ENCODE measurements around the gene MMP14.
"Not testable (repeated sequence)": the region's sequence is repeated elsewhere in the genome, so short reads cannot be mapped to it uniquely, and the experiment has no call there.

The MMP14 gene

GRCh38 chr14:22836301-22837113, at the start of gene MMP14:
Gene MMP14, plus strand, starts transcription at chr14:22836585. Its CDS starts 233 bp downstream, at chr14:22836818.
- no peak for DNase-seq (ENCODE audit: extremely low read depth, low read depth)
- H3K4me3 ChIP-seq (replicated peaks; ENCODE audit: low read depth, low read length), result peak within 1 kb of the TSS; percentile 85
- peak; percentile 61 for TF ChIP-seq CTCF (IDR thresholded peaks at IDR 0.05; ENCODE audit: low read depth, low read length, missing control alignments)

- TF ChIP-seq CTCF (IDR thresholded peaks at IDR 0.05; ENCODE audit: low read depth, low read length, missing control alignments), result no peak
- no peak overlapping the region for H3K4me3 ChIP-seq (replicated peaks; ENCODE audit: low read depth, low read length)
- no peak for DNase-seq (ENCODE audit: extremely low read depth, low read depth)
These were observed 49.7 kb upstream of the MMP14 start for GRCh38 chr14:22786685-22787084.

GRCh38 chr14:22791301-22791700, 45.1 kb upstream of the MMP14 start:
- DNase-seq (ENCODE audit: extremely low read depth, low read depth), result no peak
- no peak overlapping the region for H3K4me3 ChIP-seq (replicated peaks; ENCODE audit: low read depth, low read length)
- no peak for TF ChIP-seq CTCF (IDR thresholded peaks at IDR 0.05; ENCODE audit: low read depth, low read length, missing control alignments)

GRCh38 chr14:22792158-22792557, 44.2 kb upstream of the MMP14 start:
- TF ChIP-seq CTCF (IDR thresholded peaks at IDR 0.05; ENCODE audit: low read depth, low read length, missing control alignments), result no peak
- H3K4me3 ChIP-seq (replicated peaks; ENCODE audit: low read depth, low read length), result no peak overlapping the region
- no peak for DNase-seq (ENCODE audit: extremely low read depth, low read depth)

- not testable (repeated sequence) for H3K4me3 ChIP-seq (replicated peaks; ENCODE audit: low read depth, low read length); DNase-seq (ENCODE audit: extremely low read depth, low read depth)
These were observed 42.8 kb upstream of the MMP14 start for GRCh38 chr14:22793550-22793949.

- no peak for DNase-seq (ENCODE audit: extremely low read depth, low read depth)
- no peak overlapping the region for H3K4me3 ChIP-seq (replicated peaks; ENCODE audit: low read depth, low read length)
- no peak for TF ChIP-seq CTCF (IDR thresholded peaks at IDR 0.05; ENCODE audit: low read depth, low read length, missing control alignments)
These were observed 42.4 kb upstream of the MMP14 start for GRCh38 chr14:22793976-22794375.

- DNase-seq (ENCODE audit: extremely low read depth, low read depth), result no peak
- H3K4me3 ChIP-seq (replicated peaks; ENCODE audit: low read depth, low read length), result no peak overlapping the region
- TF ChIP-seq CTCF (IDR thresholded peaks at IDR 0.05; ENCODE audit: low read depth, low read length, missing control alignments), result no peak
These were observed 41.8 kb upstream of the MMP14 start for GRCh38 chr14:22794551-22794951.

Measured in HFF-Myc (cell line).